GM12878 (cell line): Measurements from ENCODE around the gene PPP1R13B. TPM values are rescaled to one million over a fixed set of nuclear protein-coding genes. Genes with fewer than 3 reads are reported as not detected.

Experiments
- ATAC-seq: fragments of 200-7000 bp; cut with Tn5 transposase; 3 replicates; pipeline ENCODE4 v1.9.1; 2020; ENCODE audit warnings: mild to moderate bottlenecking, moderate library complexity
- BruUV-seq: library from RNA; stranded (reverse); fragments of 400-500 nt; replicated peaks from 2 replicates; lab custom pipeline; 2021; lab: Mats Ljungman, UMichigan
- CTCF ChIA-PET: fragments of 300-600 bp; sonication (Branson Sonifier 250); formaldehyde crosslinking; extraction: SDS; loops from one replicate; lab custom pipeline; 2021; ENCODE audit warnings: inconsistent platforms; lab: Yijun Ruan, JAX
- POLR2A ChIA-PET: fragments of 350-600 bp; formaldehyde crosslinking; extraction: SDS; loops from one replicate; lab custom pipeline; 2021; ENCODE audit warnings: inconsistent platforms; lab: Charles Lee
- RAD21 ChIA-PET: fragments of 300-600 bp; sonication (Branson Sonifier 250); formaldehyde crosslinking; loops from one replicate; lab custom pipeline; 2023; ENCODE audit warnings: antibody characterized with exemption; ENCODE audit not compliant: unreplicated experiment; lab: Charles Lee
- SMC1A ChIA-PET: fragments of 300-600 bp; sonication (Branson Sonifier 250); formaldehyde crosslinking; loops from one replicate; lab custom pipeline; 2023; ENCODE audit not compliant: unreplicated experiment, uncharacterized antibody; lab: Charles Lee
- DNase-seq: peaks from one replicate; pipeline ENCODE4 v3.0.0-alpha.2; 2011; ENCODE audit warnings: low read depth, low spot score
- FAIRE-seq: peaks from 3 replicates; lab custom pipeline; 2011; peaks lifted over from hg19 to GRCh38; lab: Jason Lieb, UNC
- H2AFZ ChIP-seq: 2 replicates; pipeline ENCODE4 v1.6.0; 2011; ENCODE audit warnings: low read depth, low read length, control low read depth; ENCODE audit not compliant: control insufficient read depth
- H3K27ac ChIP-seq: 2 replicates; pipeline ENCODE4 v1.5.1; 2011; ENCODE audit warnings: control low read depth; ENCODE audit not compliant: control insufficient read depth, insufficient read depth
- H3K27me3 ChIP-seq, 2 experiments: replicated peaks in 1 of 2; 2 replicates each; pipeline versions ENCODE4 v1.6.0 to v1.6.1; 2011; ENCODE audit warnings: low read length in 1 of 2; ENCODE audit not compliant: control insufficient read depth in 2 of 2, insufficient read depth in 2 of 2
- H3K36me3 ChIP-seq, 2 experiments: 2 replicates each; pipeline ENCODE4 v1.5.1; 2011; ENCODE audit warnings: low read length in 1 of 2; ENCODE audit not compliant: control insufficient read depth in 2 of 2, insufficient read depth in 2 of 2
- H3K4me1 ChIP-seq: 2 replicates; pipeline ENCODE4 v1.6.1; 2011; ENCODE audit warnings: mild to moderate bottlenecking, low read length, moderate library complexity, mixed read lengths; ENCODE audit not compliant: control insufficient read depth, insufficient read depth
- H3K4me2 ChIP-seq: 2 replicates; pipeline ENCODE4 v1.6.0; 2011; ENCODE audit warnings: control low read depth; ENCODE audit not compliant: control insufficient read depth, insufficient read depth
- H3K4me3 ChIP-seq: fragments of 200-600 bp; sonication (generic); 2 replicates; pipeline ENCODE4 v1.5.1; 2016
- H3K79me2 ChIP-seq: 2 replicates; pipeline ENCODE4 v1.6.0; 2011; ENCODE audit warnings: low read length; ENCODE audit not compliant: control insufficient read depth, insufficient read depth
- H3K9ac ChIP-seq: 2 replicates; pipeline ENCODE4 v1.8.0; 2011; ENCODE audit warnings: low read length, control low read depth, mixed read lengths; ENCODE audit not compliant: control insufficient read depth, insufficient read depth
- H3K9me3 ChIP-seq: replicated peaks from 3 replicates; pipeline ENCODE4 v1.5.1; 2011; ENCODE audit warnings: mild to moderate bottlenecking, low read length; ENCODE audit not compliant: control insufficient read depth, insufficient read depth
- H4K20me1 ChIP-seq: 2 replicates; pipeline ENCODE4 v1.6.0; 2011; ENCODE audit not compliant: control insufficient read depth, insufficient read depth
- ATF7 ChIP-seq: fragments of 450-650 bp; IDR thresholded peaks from 2 replicates; pipeline ENCODE4 v1.6.1; 2016; ENCODE audit warnings: low read depth, mild to moderate bottlenecking
- BCL11A ChIP-seq: IDR thresholded peaks from 2 replicates; pipeline ENCODE4 v1.6.1; 2011; ENCODE audit warnings: low read depth, low read length
- CBFB ChIP-seq: IDR thresholded peaks from 2 replicates; pipeline ENCODE4 v1.6.1; 2016; ENCODE audit warnings: antibody characterized with exemption, low read depth
- ESRRA ChIP-seq: IDR thresholded peaks from 2 replicates; pipeline ENCODE4 v1.6.1; 2012; ENCODE audit warnings: mild to moderate bottlenecking, low read length, improper control_type of control experiment
- GABPA ChIP-seq: IDR thresholded peaks from 2 replicates; pipeline ENCODE4 v1.6.1; 2014; ENCODE audit warnings: antibody characterized with exemption, low read depth, mild to moderate bottlenecking, inconsistent platforms
- IKZF1 ChIP-seq: fragments of 450-650 bp; conservative IDR thresholded peaks from 2 replicates; pipeline ENCODE4 v1.6.1; 2017; ENCODE audit warnings: antibody characterized with exemption, mild to moderate bottlenecking
- IRF4 ChIP-seq: IDR thresholded peaks from 2 replicates; pipeline ENCODE4 v1.6.1; 2011; ENCODE audit warnings: low read depth, low read length
- KAT2A ChIP-seq: conservative IDR thresholded peaks from 2 replicates; pipeline ENCODE4 v1.6.1; 2011; ENCODE audit warnings: low read depth, low read length; ENCODE audit not compliant: control insufficient read depth
- KLF5 ChIP-seq: fragments of 450-650 bp; IDR thresholded peaks from 2 replicates; pipeline ENCODE4 v1.6.1; 2014; ENCODE audit warnings: mild to moderate bottlenecking; ENCODE audit not compliant: partially characterized antibody
- NFYB ChIP-seq: IDR thresholded peaks from 2 replicates; pipeline ENCODE4 v1.6.1; 2011; ENCODE audit warnings: low read depth, mild to moderate bottlenecking, low read length, improper control_type of control experiment, moderate library complexity; ENCODE audit not compliant: insufficient read depth
- NRF1 ChIP-seq: conservative IDR thresholded peaks from 2 replicates; pipeline ENCODE4 v1.6.1; 2011; ENCODE audit warnings: mild to moderate bottlenecking, low read depth, low read length, improper control_type of control experiment
- SUPT20H ChIP-seq: IDR thresholded peaks from 2 replicates; pipeline ENCODE4 v1.6.1; 2011; ENCODE audit warnings: low read depth, mild to moderate bottlenecking, low read length, moderate library complexity, borderline replicate concordance; ENCODE audit not compliant: control insufficient read depth
- WGBS: methylation state at CpG from one replicate; pipeline ENCODE4 v1.1.6; 2016; ENCODE audit warnings: low lambda C conversion rate; ENCODE audit not compliant: insufficient replicate concordance, insufficient coverage; ENCODE audit errors: missing lambda C conversion rate; 5-methylcytosine and 5-hydroxymethylcytosine counted together
- in situ Hi-C: fragments of 300-500 bp; cut with MboI; formaldehyde crosslinking; loops from 9 replicates; pipeline ENCODE4 v1.14.3; 2018; ENCODE audit warnings: mixed read lengths
- intact Hi-C: fragments of 100-400 bp; cut with micrococcal nuclease; formaldehyde crosslinking; loops from one replicate; pipeline ENCODE4 v1.14.2; 2022; ENCODE audit not compliant: unreplicated experiment
- polyA plus RNA-seq, 11 experiments: library from polyadenylated mRNA; depleted of rRNA in 4 of 11; unstranded in 6 of 11; stranded (reverse) in 5 of 11; fragments of >200 nt; fragmentation: Nextera tagmentation in 4 of 11; fragmentation: Illumina TruSeq in 1 of 11; extraction: Ambion mirVana in 4 of 11; extraction: Trizol in 1 of 11; gene quantifications; 1 replicate in 1 of 11; 2 replicates in 10 of 11; pipeline versions ENCODE4 v1.2.1 to v1.2.3, GENCODE V29; 2011 to 2016; ENCODE audit warnings: inconsistent platforms in 2 of 11, missing spikeins in 2 of 11, low read depth in 1 of 11
- total RNA-seq, 4 experiments: library from RNA; depleted of rRNA in 3 of 4; stranded (reverse); fragments of >200 nt in 3 of 4; fragmentation: Illumina TruSeq in 1 of 4; extraction: Trizol in 1 of 4; gene quantifications; 2 replicates each; pipeline versions ENCODE4 v1.2.1 to v1.2.3, GENCODE V29; 2013 to 2021
- TF ChIP-seq, protein P1 (sequence below): IDR thresholded peaks from 2 replicates; pipeline ENCODE4 v1.6.1; 2011; ENCODE audit warnings: borderline replicate concordance, low read depth, mild to moderate bottlenecking, moderate library complexity, low read length; ENCODE audit not compliant: insufficient read depth, poor library complexity, severe bottlenecking
- TF ChIP-seq, protein P2 (sequence below): fragments of 450-650 bp; IDR thresholded peaks from 2 replicates; pipeline ENCODE4 v1.6.1; 2016; ENCODE audit warnings: mild to moderate bottlenecking
- TF ChIP-seq, protein P3 (sequence below): fragments of 450-650 bp; IDR thresholded peaks from 2 replicates; pipeline ENCODE4 v1.6.1; 2017; ENCODE audit warnings: mild to moderate bottlenecking
- TF ChIP-seq, protein P4 (sequence below): IDR thresholded peaks from 2 replicates; pipeline ENCODE4 v1.6.1; 2012; ENCODE audit warnings: low read depth, low read length, improper control_type of control experiment

The PPP1R13B gene
- total and polyA plus RNA-seq, 10 of the 15 experiments (the other 5 are each of a cell fraction or from before 2014, with no cell fraction given), result 0.16 to 8.1 (median 3.2) TPM

DNA sequence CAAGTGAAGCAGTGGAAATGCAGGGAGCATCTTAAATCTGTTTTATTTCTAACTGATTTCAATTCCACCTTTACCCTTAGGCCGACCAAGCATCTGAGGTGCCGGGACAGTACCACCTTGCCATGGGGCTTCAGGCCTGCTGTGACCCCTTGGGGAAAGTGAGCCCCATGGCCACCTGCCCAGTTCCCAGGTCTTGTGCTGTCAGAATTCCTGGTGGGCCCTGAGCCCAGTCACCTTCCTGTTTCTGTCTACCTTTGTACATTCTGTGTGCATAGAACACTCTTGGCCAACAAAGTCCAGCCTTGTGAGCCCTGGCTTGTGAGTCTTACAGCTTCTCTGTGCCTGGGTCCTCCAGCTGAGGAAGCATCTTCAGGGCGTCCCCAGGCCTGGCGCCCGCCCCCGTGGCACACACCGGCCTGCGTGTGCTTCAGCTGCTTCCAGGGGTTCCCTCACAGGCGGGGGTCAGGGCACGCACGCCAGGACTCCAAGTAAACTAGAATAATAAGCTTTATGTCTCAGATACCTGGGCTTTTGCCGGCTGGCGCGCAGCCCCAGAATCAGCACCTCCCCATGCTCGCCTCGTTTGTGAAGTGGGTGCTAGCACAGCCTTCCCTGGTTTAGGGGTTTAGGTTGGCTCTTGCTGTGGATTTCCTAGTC lies 121.5 kb downstream of the PPP1R13B start (continued):
- TF ChIP-seq, protein P1, sequence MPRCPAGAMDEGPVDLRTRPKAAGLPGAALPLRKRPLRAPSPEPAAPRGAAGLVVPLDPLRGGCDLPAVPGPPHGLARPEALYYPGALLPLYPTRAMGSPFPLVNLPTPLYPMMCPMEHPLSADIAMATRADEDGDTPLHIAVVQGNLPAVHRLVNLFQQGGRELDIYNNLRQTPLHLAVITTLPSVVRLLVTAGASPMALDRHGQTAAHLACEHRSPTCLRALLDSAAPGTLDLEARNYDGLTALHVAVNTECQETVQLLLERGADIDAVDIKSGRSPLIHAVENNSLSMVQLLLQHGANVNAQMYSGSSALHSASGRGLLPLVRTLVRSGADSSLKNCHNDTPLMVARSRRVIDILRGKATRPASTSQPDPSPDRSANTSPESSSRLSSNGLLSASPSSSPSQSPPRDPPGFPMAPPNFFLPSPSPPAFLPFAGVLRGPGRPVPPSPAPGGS, result no peak
- TF ChIP-seq ESRRA, result no peak

DNA sequence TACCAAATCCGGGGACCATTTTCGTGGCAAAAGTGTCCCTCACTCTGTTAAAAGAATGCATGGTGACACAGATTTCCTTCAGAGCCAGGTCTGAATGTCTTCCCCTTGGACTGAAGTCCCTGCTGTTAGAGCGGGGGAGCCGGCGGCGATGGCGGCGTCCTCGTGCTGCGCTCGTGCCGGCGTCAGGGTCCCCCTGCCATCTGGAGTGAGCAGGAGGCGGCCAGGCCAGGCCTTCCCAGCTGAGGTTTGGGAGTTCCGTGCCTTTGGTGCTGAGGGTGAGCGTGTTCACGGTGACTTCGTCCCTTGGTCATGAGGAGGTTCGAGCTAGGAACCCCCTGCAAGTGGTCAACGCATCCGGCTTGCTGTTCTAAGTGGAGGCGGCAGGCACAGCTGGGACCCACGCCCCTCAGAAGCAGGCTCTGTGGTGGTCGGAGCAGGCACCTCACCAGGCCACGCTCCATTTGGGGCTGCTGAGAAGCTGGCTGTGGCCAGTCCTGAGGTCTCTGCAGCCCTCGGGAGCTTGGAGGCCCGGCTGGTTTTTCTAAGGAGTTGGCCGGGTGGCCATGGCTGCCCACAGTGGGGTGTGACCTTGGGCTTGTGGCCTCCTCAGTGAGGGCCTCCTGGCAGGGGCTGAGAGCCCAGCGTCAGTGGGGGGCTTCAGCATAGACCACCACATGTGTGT lies 122.2 kb downstream of the PPP1R13B start:
- ATAC-seq (no peak), DNase-seq (no peak), FAIRE-seq (no peak)
- ChIA-PET POLR2A (no interaction called here), RAD21 (no interaction called here), CTCF (no interaction called here), SMC1A (no interaction called here)
- 91% methylated on average over 29 of the region's 29 CpGs for WGBS
- BruUV-seq, result no TSS peak
- Histone ChIP-seq H3K9me3 (no peaks in the 10 kb centered on the region), H3K9ac (no peak overlapping the region), H3K4me2 (no peak overlapping the region), H3K4me3 (no peak overlapping the region), H3K4me1 (no peaks in the 10 kb centered on the region), H3K36me3 (peaks cover 0 to 6% of the 10 kb centered on the region in 2 experiments; a peak in 2 of 4 replicates), H3K27ac (no peak overlapping the region), H2AFZ (no peak overlapping the region), H3K27me3 (no peaks in the 10 kb centered on the region), H4K20me1 (no peaks in the 10 kb centered on the region), H3K79me2 (no peaks in the 10 kb centered on the region)
- in situ Hi-C loops (no loop called here), intact Hi-C loops (no loop called here)
- TF ChIP-seq, protein P2, sequence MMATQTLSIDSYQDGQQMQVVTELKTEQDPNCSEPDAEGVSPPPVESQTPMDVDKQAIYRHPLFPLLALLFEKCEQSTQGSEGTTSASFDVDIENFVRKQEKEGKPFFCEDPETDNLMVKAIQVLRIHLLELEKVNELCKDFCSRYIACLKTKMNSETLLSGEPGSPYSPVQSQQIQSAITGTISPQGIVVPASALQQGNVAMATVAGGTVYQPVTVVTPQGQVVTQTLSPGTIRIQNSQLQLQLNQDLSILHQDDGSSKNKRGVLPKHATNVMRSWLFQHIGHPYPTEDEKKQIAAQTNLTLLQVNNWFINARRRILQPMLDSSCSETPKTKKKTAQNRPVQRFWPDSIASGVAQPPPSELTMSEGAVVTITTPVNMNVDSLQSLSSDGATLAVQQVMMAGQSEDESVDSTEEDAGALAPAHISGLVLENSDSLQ, result no peak
- TF ChIP-seq KAT2A (no peak), GABPA (no peak), IKZF1 (no peak), KLF5 (no peak), BCL11A (no peak), SUPT20H (no peak), CBFB (no peak), IRF4 (no peak), NFYB (no peak), NRF1 (no peak), ATF7 (no peak)
- TF ChIP-seq, protein P3, sequence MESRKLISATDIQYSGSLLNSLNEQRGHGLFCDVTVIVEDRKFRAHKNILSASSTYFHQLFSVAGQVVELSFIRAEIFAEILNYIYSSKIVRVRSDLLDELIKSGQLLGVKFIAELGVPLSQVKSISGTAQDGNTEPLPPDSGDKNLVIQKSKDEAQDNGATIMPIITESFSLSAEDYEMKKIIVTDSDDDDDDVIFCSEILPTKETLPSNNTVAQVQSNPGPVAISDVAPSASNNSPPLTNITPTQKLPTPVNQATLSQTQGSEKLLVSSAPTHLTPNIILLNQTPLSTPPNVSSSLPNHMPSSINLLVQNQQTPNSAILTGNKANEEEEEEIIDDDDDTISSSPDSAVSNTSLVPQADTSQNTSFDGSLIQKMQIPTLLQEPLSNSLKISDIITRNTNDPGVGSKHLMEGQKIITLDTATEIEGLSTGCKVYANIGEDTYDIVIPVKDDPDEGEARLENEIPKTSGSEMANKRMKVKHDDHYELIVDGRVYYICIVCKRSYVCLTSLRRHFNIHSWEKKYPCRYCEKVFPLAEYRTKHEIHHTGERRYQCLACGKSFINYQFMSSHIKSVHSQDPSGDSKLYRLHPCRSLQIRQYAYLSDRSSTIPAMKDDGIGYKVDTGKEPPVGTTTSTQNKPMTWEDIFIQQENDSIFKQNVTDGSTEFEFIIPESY, result no peak
- TF ChIP-seq, protein P4, sequence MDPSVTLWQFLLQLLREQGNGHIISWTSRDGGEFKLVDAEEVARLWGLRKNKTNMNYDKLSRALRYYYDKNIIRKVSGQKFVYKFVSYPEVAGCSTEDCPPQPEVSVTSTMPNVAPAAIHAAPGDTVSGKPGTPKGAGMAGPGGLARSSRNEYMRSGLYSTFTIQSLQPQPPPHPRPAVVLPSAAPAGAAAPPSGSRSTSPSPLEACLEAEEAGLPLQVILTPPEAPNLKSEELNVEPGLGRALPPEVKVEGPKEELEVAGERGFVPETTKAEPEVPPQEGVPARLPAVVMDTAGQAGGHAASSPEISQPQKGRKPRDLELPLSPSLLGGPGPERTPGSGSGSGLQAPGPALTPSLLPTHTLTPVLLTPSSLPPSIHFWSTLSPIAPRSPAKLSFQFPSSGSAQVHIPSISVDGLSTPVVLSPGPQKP, result no peak
